Heart left ventricle (tissue), 16 donors: Measurements from ENCODE around the gene EIF5B. TPM values are rescaled to one million over a fixed set of nuclear protein-coding genes. Genes with fewer than 3 reads are reported as not detected.
A peak's percentile ranks its signal among the peaks of the same experiment; 100 is the strongest.

Experiments used
- ATAC-seq, 4 donors: fragments of 200-7000 bp; cut with Tn5 transposase; one replicate each; pipeline ENCODE4 v1.9.1; 2020 to 2022; ENCODE audit warnings: moderate library complexity in 4 of 4, mild to moderate bottlenecking in 3 of 4, moderate number of reproducible peaks in 1 of 4
- DNase-seq, 5 donors: peaks; one replicate each; pipeline ENCODE4 v3.0.0-alpha.2; 2020
- H3K27ac ChIP-seq, 12 donors: fragments of 200-600 bp; sonication (generic) in 4 of 12; one replicate each; pipeline versions ENCODE4 v1.5.0 to v1.8.0; 2016 to 2022; ENCODE audit warnings: mild to moderate bottlenecking in 2 of 12
- H3K27me3 ChIP-seq, 9 donors: fragments of 200-600 bp; sonication (generic) in 2 of 9; one replicate each; pipeline versions ENCODE4 v1.5.1 to v1.8.0; 2016 to 2022; ENCODE audit warnings: mild to moderate bottlenecking in 3 of 9
- H3K36me3 ChIP-seq, 9 donors: fragments of 200-600 bp; sonication (generic) in 2 of 9; one replicate each; pipeline versions ENCODE4 v1.5.0 to v1.8.0; 2018 to 2022; ENCODE audit warnings: mild to moderate bottlenecking in 2 of 9
- H3K4me1 ChIP-seq, 12 donors: fragments of 200-600 bp; sonication (generic) in 4 of 12; one replicate each; pipeline versions ENCODE4 v1.5.0 to v1.8.0; 2016 to 2022; ENCODE audit warnings: mild to moderate bottlenecking in 3 of 12
- H3K4me3 ChIP-seq, 12 donors: fragments of 200-600 bp; sonication (generic) in 4 of 12; one replicate each; pipeline versions ENCODE4 v1.5.0 to v1.8.0; 2017 to 2022; ENCODE audit warnings: mild to moderate bottlenecking in 9 of 12, moderate library complexity in 4 of 12
- H3K9me3 ChIP-seq, 12 donors: fragments of 200-600 bp; sonication (generic) in 4 of 12; one replicate each; pipeline versions ENCODE4 v1.5.0 to v1.8.0; 2016 to 2022; ENCODE audit warnings: mild to moderate bottlenecking in 1 of 12
- POLR2A ChIP-seq, 2 donors: fragments of 450-650 bp; IDR thresholded peaks; one replicate each; pipeline ENCODE4 v1.6.1; 2017; ENCODE audit warnings: antibody characterized with exemption in 2 of 2, mild to moderate bottlenecking in 2 of 2, moderate library complexity in 2 of 2
- WGBS, 4 donors: extraction: QIAGEN DNeasy Blood & Tissue Kit in 2 of 4; methylation state at CpG; one replicate each; pipeline versions ENCODE4 v1.1.5 to v1.1.7; 2013 to 2018; 5-methylcytosine and 5-hydroxymethylcytosine counted together
- intact Hi-C, 10 donors: fragments of 100-400 bp; cut with DNase I; formaldehyde crosslinking; loops; one replicate each; pipeline versions ENCODE4 v1.11.1 to v1.14.2; 2022
- polyA plus RNA-seq, 2 donors: library from polyadenylated mRNA; stranded (reverse); fragments of 200-250 nt; gene quantifications; one replicate each; pipeline ENCODE4 v1.2.3, GENCODE V29; 2013
- total RNA-seq, 9 donors: library from RNA; depleted of rRNA in 2 of 9; stranded (reverse); fragments of >200 nt in 2 of 9; fragmentation: NEBNext Ultra II Directional in 3 of 9; extraction: Animal tissue kit (Norgen Biotek cat#: 25700) in 3 of 9; gene quantifications; one replicate each; pipeline versions ENCODE4 v1.1.0 to v1.2.4, GENCODE V29; 2016 to 2023
- TF ChIP-seq, protein P1 (sequence below), 12 donors: fragments of 200-600 bp; sonication (generic) in 4 of 12; IDR thresholded peaks; one replicate each; pipeline versions ENCODE4 v1.5.0 to v1.8.0; 2018 to 2022; ENCODE audit warnings: antibody characterized with exemption in 12 of 12, mild to moderate bottlenecking in 5 of 12
- donor health status: ischemic (EF 13 %, LVEDD 7.1; RV severe dilation, severe dysfunction).
- donor health status: healthy with polysubstance abuse.
- donor health status: DM: no; HTN: yes; CAD: no.
- donor health status: DM: no; HTN: no; CAD: no.
- donor health status: ischemic (EF 25% LVEDD 6.9; RV normal size, moderate dysfunction).
- donor health status: ischemic (EF 25% LVEDD 5.7; RV mildly dilated, moderate dysfunction).
- donor health status: healthy.
- donor health status: DM: yes; HTN: yes; CAD: no.
- donor health status: ischemic (EF 35%, LVEDD 5.7; RV mildly dilated, moderate dysfunction).
- donor health status: nonischemic (EF 11% LVEDD 7.7; RV severe dilation, severe dysfunction).
- donor health status: DM: yes; HTN: yes; CAD: no.
- donor health status: PGD.
- donor health status: ischemic (EF 29% LVEDD 5.4; RV normal size, mild dysfunction).
- donor health status: nonischemic (EF 23%, LVEDD 6.1; RV moderate dilation, normal function).

EIF5B gene
- total and polyA plus RNA-seq, 11 donors = 56.1 to 165 (median 91.9) TPM

DNA sequence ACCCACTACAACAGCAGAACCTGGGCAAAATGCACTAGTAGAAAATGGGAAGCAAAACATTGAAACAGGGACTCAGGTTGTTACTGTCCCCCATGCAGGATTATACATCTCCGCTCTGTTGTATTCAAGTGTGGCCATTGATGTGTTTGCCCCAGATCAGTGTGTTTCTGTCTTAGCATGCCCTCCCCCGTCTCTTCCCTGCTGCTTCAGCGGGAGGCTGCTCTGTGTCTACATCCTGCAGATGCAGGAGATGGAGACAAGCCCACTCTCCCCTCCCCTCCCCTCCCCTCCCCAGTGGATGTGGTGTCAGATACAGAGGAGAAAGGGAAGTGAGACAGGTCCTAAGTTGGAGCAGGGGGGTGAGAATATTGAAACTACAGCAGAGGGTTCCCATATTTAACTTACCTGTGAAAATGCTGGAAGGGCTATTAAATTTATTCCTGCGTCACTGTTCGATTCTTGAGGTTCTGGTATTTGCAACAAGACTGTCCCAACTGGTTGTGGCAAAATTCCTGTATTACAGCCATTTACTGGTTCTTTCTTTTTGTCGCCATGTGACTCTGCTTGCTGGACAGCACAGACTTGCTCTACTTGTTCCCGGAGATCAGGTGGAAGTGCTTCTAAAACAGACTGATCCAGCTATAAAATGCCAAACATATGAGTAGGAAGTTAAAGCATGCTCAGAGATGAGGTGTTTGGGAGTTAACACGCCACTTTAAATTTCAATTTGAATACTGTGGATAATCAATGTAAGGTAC lies 67.0 kb downstream of the EIF5B start:
- H3K36me3 ChIP-seq = peaks cover 0 to 100% (median 98%) of the 10 kb centered on the region in 9 donors
- peak overlapping the region in 4 of 12 donors; percentile 5 to 44 (median 28) for H3K4me3 ChIP-seq
- intact Hi-C loops = loop anchor here in 2 of 10 donors (5.0 kb wide), 1 partner anchor 67 kb away; the partner anchor contains the start of genes EIF5B (in 2 of the 2) and TXNDC9 (in 2 of the 2)
- no peaks in the 10 kb centered on the region for H3K9me3 ChIP-seq
- peaks cover 0 to 39% (median 7%) of the 10 kb centered on the region in 12 donors for H3K4me1 ChIP-seq
- peak; percentile 7 to 27 (median 18) for ATAC-seq
- peak overlapping the region; percentile 36 to 86 (median 64) for H3K27ac ChIP-seq
- no peak for DNase-seq
- H3K27me3 ChIP-seq = no peaks in the 10 kb centered on the region
- WGBS, 4 donors = 63 to 70% (median 67%) methylated on average over 8 of the region's 8 CpGs
- no peak for TF ChIP-seq POLR2A (IDR thresholded peaks at IDR 0.05)
- TF ChIP-seq, protein P1, sequence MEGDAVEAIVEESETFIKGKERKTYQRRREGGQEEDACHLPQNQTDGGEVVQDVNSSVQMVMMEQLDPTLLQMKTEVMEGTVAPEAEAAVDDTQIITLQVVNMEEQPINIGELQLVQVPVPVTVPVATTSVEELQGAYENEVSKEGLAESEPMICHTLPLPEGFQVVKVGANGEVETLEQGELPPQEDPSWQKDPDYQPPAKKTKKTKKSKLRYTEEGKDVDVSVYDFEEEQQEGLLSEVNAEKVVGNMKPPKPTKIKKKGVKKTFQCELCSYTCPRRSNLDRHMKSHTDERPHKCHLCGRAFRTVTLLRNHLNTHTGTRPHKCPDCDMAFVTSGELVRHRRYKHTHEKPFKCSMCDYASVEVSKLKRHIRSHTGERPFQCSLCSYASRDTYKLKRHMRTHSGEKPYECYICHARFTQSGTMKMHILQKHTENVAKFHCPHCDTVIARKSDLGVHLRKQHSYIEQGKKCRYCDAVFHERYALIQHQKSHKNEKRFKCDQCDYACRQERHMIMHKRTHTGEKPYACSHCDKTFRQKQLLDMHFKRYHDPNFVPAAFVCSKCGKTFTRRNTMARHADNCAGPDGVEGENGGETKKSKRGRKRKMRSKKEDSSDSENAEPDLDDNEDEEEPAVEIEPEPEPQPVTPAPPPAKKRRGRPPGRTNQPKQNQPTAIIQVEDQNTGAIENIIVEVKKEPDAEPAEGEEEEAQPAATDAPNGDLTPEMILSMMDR (IDR thresholded peaks at IDR 0.05) = no peak

DNA sequence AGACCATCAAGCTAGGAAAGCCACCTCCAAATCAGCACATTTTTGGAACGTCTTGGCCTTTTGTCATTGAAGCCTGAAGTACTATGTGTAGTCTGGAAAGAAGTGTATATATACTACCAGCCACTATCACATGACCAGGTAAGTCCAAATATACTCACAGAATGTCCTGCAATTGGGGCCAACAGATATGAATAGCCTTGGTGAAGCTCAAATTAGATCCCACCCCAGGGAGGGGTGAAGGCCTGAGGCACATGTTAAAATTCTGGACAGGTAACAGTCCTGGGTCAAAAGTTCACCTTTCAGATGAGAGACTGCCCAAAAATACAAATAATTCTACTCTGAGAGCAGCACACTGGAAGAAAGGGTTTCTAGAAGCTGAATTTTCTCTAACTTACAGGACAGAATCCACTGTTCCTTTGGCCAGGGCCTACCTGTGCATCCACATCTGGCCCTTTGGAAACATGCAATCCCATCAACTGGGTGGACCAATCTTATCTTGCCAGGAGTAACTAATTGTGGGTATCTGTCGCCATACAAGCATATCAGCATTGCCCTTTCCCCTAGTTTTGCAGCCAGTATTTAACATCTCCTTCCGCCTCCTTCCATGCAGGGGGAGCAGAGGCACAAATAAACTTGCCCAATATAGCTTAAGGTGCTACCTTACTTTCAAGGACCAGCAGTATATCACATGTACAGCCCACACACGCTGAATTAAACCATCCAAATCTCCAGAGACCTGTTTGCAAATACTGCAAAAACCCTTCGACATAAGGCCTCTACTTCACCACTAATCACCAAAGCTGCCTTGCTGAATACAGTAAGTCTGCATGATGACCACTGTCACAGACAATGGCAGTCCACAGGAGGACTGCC lies 67.8 kb downstream of the EIF5B start:
- intact Hi-C loops = loop anchor here in 2 of 10 donors (5.0 kb wide), 1 partner anchor 68 kb away; the partner anchor contains the start of genes EIF5B (in 2 of the 2) and TXNDC9 (in 2 of the 2)
- peak overlapping the region; percentile 36 to 86 (median 64) for H3K27ac ChIP-seq
- H3K4me1 ChIP-seq = peaks cover 0 to 31% (median 7%) of the 10 kb centered on the region in 12 donors
- no peaks in the 10 kb centered on the region for H3K27me3 ChIP-seq
- H3K36me3 ChIP-seq = peaks cover 0 to 100% (median 98%) of the 10 kb centered on the region in 9 donors
- no peak for TF ChIP-seq POLR2A (IDR thresholded peaks at IDR 0.05)
- TF ChIP-seq, protein P1 (IDR thresholded peaks at IDR 0.05) = no peak
- no peaks in the 10 kb centered on the region for H3K9me3 ChIP-seq
- 49 to 54% (median 52%) methylated on average over 5 of the region's 5 CpGs for WGBS, 4 donors
- peak overlapping the region in 2 of 12 donors; percentile 38 to 44 for H3K4me3 ChIP-seq
- ATAC-seq (peak; percentile 84 to 91 (median 86)), DNase-seq (no peak)

DNA sequence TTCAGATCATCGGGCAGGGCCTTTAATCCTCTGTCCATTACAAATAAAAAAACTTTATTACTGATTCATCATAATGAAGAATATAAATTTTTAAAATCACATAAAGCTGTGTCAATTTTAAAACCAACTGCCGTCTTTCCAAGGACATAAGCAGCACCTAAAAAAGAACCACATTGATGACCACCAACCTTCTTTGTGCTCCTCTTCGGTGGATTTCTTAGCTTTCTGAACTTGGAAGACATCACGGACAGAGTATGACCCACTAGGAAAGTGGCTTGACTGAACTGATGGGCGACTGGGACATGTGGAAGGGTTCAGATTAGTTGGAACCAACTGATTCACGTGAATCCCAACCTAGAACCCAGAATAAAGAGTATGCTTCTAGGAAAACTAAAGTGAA lies 68.9 kb downstream of the EIF5B start:
- Histone ChIP-seq H3K27ac (peak overlapping the region in 4 of 12 donors; percentile 36 to 75 (median 64)), H3K4me1 (peaks cover 0 to 25% (median 7%) of the 10 kb centered on the region in 12 donors), H3K36me3 (peaks cover 0 to 100% (median 98%) of the 10 kb centered on the region in 9 donors), H3K27me3 (no peaks in the 10 kb centered on the region), H3K9me3 (no peaks in the 10 kb centered on the region), H3K4me3 (no peak overlapping the region)
- DNase-seq (no peak), ATAC-seq (no peak)
- intact Hi-C loops = no loop called here
- 92 to 94% (median 93%) methylated on average over 6 of the region's 6 CpGs for WGBS, 4 donors
- TF ChIP-seq, protein P1 (IDR thresholded peaks at IDR 0.05) = no peak
- TF ChIP-seq POLR2A (IDR thresholded peaks at IDR 0.05) = no peak
